HepG2 (cell line): Measurements from ENCODE around the gene APLP1. TPM values are rescaled to one million over a fixed set of nuclear protein-coding genes. Genes with fewer than 3 reads are reported as not detected.

Experiments used
- ATAC-seq: fragments of 200-7000 bp; cut with Tn5 transposase; 3 replicates; pipeline ENCODE4 v1.9.1; 2020; ENCODE audit warnings: mild to moderate bottlenecking, moderate library complexity
- BruUV-seq: library from RNA; stranded (reverse); fragments of 400-500 nt; replicated peaks from 2 replicates; lab custom pipeline; 2021; lab: Mats Ljungman, UMichigan
- CTCF ChIA-PET: fragments of 300-600 bp; formaldehyde crosslinking; extraction: SDS; loops from one replicate; lab custom pipeline; 2021; ENCODE audit warnings: low total read pairs, inconsistent platforms, low intra/inter-chr PET ratio; lab: Yijun Ruan, JAX
- POLR2A ChIA-PET: fragments of 350-600 bp; sonication (Branson Sonifier 250); formaldehyde crosslinking; loops from one replicate; lab custom pipeline; 2020; ENCODE audit warnings: antibody characterized with exemption, inconsistent platforms; lab: Yijun Ruan, JAX
- DNase-seq: peaks from one replicate; pipeline ENCODE4 v3.0.0-alpha.2; 2015; ENCODE audit warnings: low spot score
- FAIRE-seq: peaks from 3 replicates; lab custom pipeline; 2011; peaks lifted over from hg19 to GRCh38; lab: Jason Lieb, UNC
- H2AFZ ChIP-seq: one replicate; pipeline ENCODE4 v1.6.1; 2011; ENCODE audit warnings: low read length, inconsistent platforms
- H3K27ac ChIP-seq: fragments of 300-600 bp; 3 replicates; pipeline ENCODE4 v1.8.0; 2011; ENCODE audit warnings: mixed run types, mild to moderate bottlenecking, mixed read lengths, low read length, inconsistent platforms; ENCODE audit not compliant: insufficient read depth; ENCODE audit errors: extremely low read length
- H3K27me3 ChIP-seq, 2 experiments: fragments of 200-600 bp in 1 of 2; 2 replicates in 1 of 2; 3 replicates in 1 of 2; pipeline versions ENCODE4 v1.6.0 to v1.8.0; 2011; ENCODE audit warnings: low read length in 2 of 2, mild to moderate bottlenecking in 2 of 2, moderate library complexity in 2 of 2, inconsistent platforms in 1 of 2; ENCODE audit not compliant: insufficient read depth in 2 of 2, control insufficient read depth in 1 of 2
- H3K36me3 ChIP-seq, 2 experiments: fragments of 200-600 bp in 1 of 2; replicated peaks in 1 of 2; 2 replicates in 1 of 2; 3 replicates in 1 of 2; pipeline versions ENCODE4 v1.5.1 to v1.8.0; 2011; ENCODE audit warnings: low read length in 2 of 2, inconsistent platforms in 1 of 2; ENCODE audit not compliant: insufficient read depth in 2 of 2, control insufficient read depth in 1 of 2
- H3K4me1 ChIP-seq: 2 replicates; pipeline ENCODE4 v1.5.1; 2012; ENCODE audit warnings: low read length, inconsistent platforms; ENCODE audit not compliant: insufficient read depth
- H3K4me2 ChIP-seq: 2 replicates; pipeline ENCODE4 v1.6.0; 2011; ENCODE audit warnings: low read depth, low read length, inconsistent platforms
- H3K4me3 ChIP-seq, 3 experiments: fragments of 200-600 bp in 1 of 3; sonication (generic), shearing (Covaris generic) in 1 of 3; replicated peaks in 1 of 3; 2 replicates each; pipeline ENCODE4 v1.5.1; 2011 to 2016; ENCODE audit warnings: low read length in 3 of 3, inconsistent platforms in 2 of 3, low read depth in 2 of 3, mild to moderate bottlenecking in 2 of 3, control low read depth in 1 of 3, mixed read lengths in 1 of 3; ENCODE audit not compliant: insufficient read depth in 1 of 3
- H3K79me2 ChIP-seq: one replicate; pipeline ENCODE4 v1.6.1; 2011; ENCODE audit warnings: low read length, inconsistent platforms; ENCODE audit not compliant: insufficient read depth
- H3K9ac ChIP-seq: 2 replicates; pipeline ENCODE4 v1.6.0; 2011; ENCODE audit warnings: mild to moderate bottlenecking, low read depth, low read length, inconsistent platforms; ENCODE audit not compliant: insufficient read depth
- H3K9me3 ChIP-seq: 2 replicates; pipeline ENCODE4 v1.5.1; 2012; ENCODE audit warnings: mild to moderate bottlenecking, low read length
- H4K20me1 ChIP-seq: 2 replicates; pipeline ENCODE4 v1.6.0; 2011; ENCODE audit warnings: inconsistent platforms, mild to moderate bottlenecking, low read length, moderate library complexity; ENCODE audit not compliant: insufficient read depth
- MAFK ChIP-seq, 2 experiments: IDR thresholded peaks in 1 of 2; conservative IDR thresholded peaks in 1 of 2; 2 replicates each; pipeline ENCODE4 v1.6.1; 2011; ENCODE audit warnings: improper control_type of control experiment in 2 of 2, low read length in 2 of 2
- NR3C1 ChIP-seq: sonication (generic); formaldehyde crosslinking; IDR thresholded peaks from 2 replicates; pipeline ENCODE4 v1.4.0; 2020; ENCODE audit warnings: missing genetic modification reagents
- PRDM15 ChIP-seq: sonication (generic); formaldehyde crosslinking; IDR thresholded peaks from 2 replicates; pipeline ENCODE4 v1.4.0; 2020; ENCODE audit warnings: missing genetic modification reagents
- ZBTB7A ChIP-seq: sonication (generic); formaldehyde crosslinking; IDR thresholded peaks from 2 replicates; pipeline ENCODE4 v1.8.0; 2022; ENCODE audit warnings: mild to moderate bottlenecking, missing genetic modification reagents
- ZNF577 ChIP-seq: sonication (generic); formaldehyde crosslinking; IDR thresholded peaks from 2 replicates; pipeline ENCODE4 v1.4.0; 2020; ENCODE audit warnings: mild to moderate bottlenecking, low read depth, missing genetic modification reagents, borderline replicate concordance
- WGBS: methylation state at CpG from one replicate; pipeline ENCODE4 v1.1.6; 2017; ENCODE audit warnings: low lambda C conversion rate; 5-methylcytosine and 5-hydroxymethylcytosine counted together
- in situ Hi-C: cut with HindIII; loops from 2 replicates; pipeline ENCODE4 v1.10.0; 2017; ENCODE audit warnings: low pct_unique_long_range_greater_than_20kb; ENCODE audit not compliant: extremely low pct_ligation_motif_present
- intact Hi-C: fragments of 100-400 bp; cut with micrococcal nuclease; formaldehyde crosslinking; loops from one replicate; pipeline ENCODE4 v1.10.0; 2022; ENCODE audit not compliant: unreplicated experiment
- polyA plus RNA-seq, 8 experiments: library from polyadenylated mRNA; depleted of rRNA in 3 of 8; stranded (reverse) in 7 of 8; unstranded in 1 of 8; fragments of >200 nt; fragmentation: Illumina TruSeq in 4 of 8; extraction: Trizol in 4 of 8; gene quantifications; 2 replicates each; pipeline versions ENCODE4 v1.2.1 to v1.2.3, GENCODE V29; 2011 to 2016; ENCODE audit warnings: low read depth in 4 of 8, missing spikeins in 1 of 8, mixed read lengths in 1 of 8; ENCODE audit not compliant: insufficient read depth in 1 of 8
- total RNA-seq, 5 experiments: library from RNA; depleted of rRNA; stranded (reverse); fragments of >200 nt; fragmentation: Illumina TruSeq; extraction: Trizol; gene quantifications; 2 replicates each; pipeline ENCODE4 v1.2.3, GENCODE V29; 2016; ENCODE audit warnings: low read depth in 1 of 5

APLP1 gene
- total and polyA plus RNA-seq, 2 of the 13 experiments (the other 11 are each of a cell fraction or from before 2014, with no cell fraction given) = 2.0 to 2.9 TPM

GRCh38 chr19:35852029-35852780 lies 16.2 kb upstream of the APLP1 start, which contains the start of gene NPHS1:
NPHS1 (minus strand) TSS chr19:35852504; CDS start chr19:35851837, 667 bp downstream.
- in situ Hi-C loops (no loop called here), intact Hi-C loops (no loop called here)
- DNase-seq (no peak), ATAC-seq (no peak), FAIRE-seq (no peak)
- no peak within 1 kb of the TSS for H3K27ac ChIP-seq
- H2AFZ ChIP-seq = no peak within 1 kb of the TSS
- 35% methylated on average over 5 of the region's 9 CpGs for whole genome bisulfite sequencing
- no peak within 1 kb of the TSS for H3K4me3 ChIP-seq
- TF ChIP-seq MAFK (conservative IDR thresholded peaks at IDR 0.05 in 1 of 2, IDR thresholded peaks at IDR 0.05 in 1 of 2; ENCODE audit: low read length in 2 of 2) = 0 out of 4 replicates have a peak, but pooled peaks have one; percentile 1 to 17
- TF ChIP-seq NR3C1 = no peak
- CTCF ChIA-PET = no interaction called here
- H3K27me3 ChIP-seq = peaks cover 10 to 66% of the 10 kb centered on the region in 2 experiments; a peak in 4 of 5 replicates
- no peaks in the 10 kb centered on the region for H3K79me2 ChIP-seq
- no peaks in the 10 kb centered on the region for H3K36me3 ChIP-seq
- POLR2A ChIA-PET = no interaction called here
- H3K9me3 ChIP-seq = no peaks in the 10 kb centered on the region
- H3K4me1 ChIP-seq = peaks cover 30% of the 10 kb centered on the region
- no peak within 1 kb of the TSS for H3K9ac ChIP-seq
- H3K4me2 ChIP-seq = no peak within 1 kb of the TSS
- H4K20me1 ChIP-seq = 0 out of 2 replicates have a peak, but pooled peaks cover 3% of the 10 kb centered on the region
- no TSS peak for BruUV-seq

GRCh38 chr19:35853038-35853756 lies 15.2 kb upstream of the APLP1 start:
- ChIA-PET CTCF (no interaction called here), POLR2A (no interaction called here)
- in situ Hi-C loops (no loop called here), intact Hi-C loops (no loop called here)
- Histone ChIP-seq H3K9me3 (no peaks in the 10 kb centered on the region), H2AFZ (no peak overlapping the region), H3K36me3 (no peaks in the 10 kb centered on the region), H3K79me2 (no peaks in the 10 kb centered on the region), H3K4me2 (no peak overlapping the region), H3K4me1 (peaks cover 31% of the 10 kb centered on the region), H3K4me3 (no peak overlapping the region), H3K27me3 (peaks cover 10 to 70% of the 10 kb centered on the region in 2 experiments), H3K9ac (no peak overlapping the region), H4K20me1 (0 out of 2 replicates have a peak, but pooled peaks cover 3% of the 10 kb centered on the region), H3K27ac (no peak overlapping the region)
- no peak for TF ChIP-seq ZBTB7A (CRISPR knock-in tag)
- TF ChIP-seq PRDM15 (CRISPR knock-in tag) = no peak
- no peak for TF ChIP-seq ZNF577 (CRISPR knock-in tag)
- FAIRE-seq (no peak), ATAC-seq (no peak), DNase-seq (no peak)
- no TSS peak for BruUV-seq
- WGBS = 40% methylated on average over 8 of the region's 8 CpGs
